ENCODE data around the gene FBXW5. TPM values are rescaled to one million over a fixed set of nuclear protein-coding genes. Genes with fewer than 3 reads are reported as not detected.

FBXW5 gene
- total RNA-seq (ENCODE audit: unreplicated experiment) = 100.0 TPM
- long read RNA-seq, transcript FBXW5-201 (9 exons, 2,274 nt) = major isoform, 63 of 109 reads
- long read RNA-seq, partial matches to known transcripts = 26 of 109 reads
- long read RNA-seq, other reads (novel, unspliced or antisense) = 19 of 109 reads

- H3K4me3 Mint-ChIP-seq (ENCODE audit: unreplicated experiment) = peak within 1 kb of the TSS; percentile 88
- H3K27ac Mint-ChIP-seq (ENCODE audit: unreplicated experiment) = no peak within 1 kb of the TSS
- no peaks in the 10 kb centered on the region for H3K4me1 Mint-ChIP-seq (ENCODE audit: unreplicated experiment)
- no peaks in the 10 kb centered on the region for H3K9me3 Mint-ChIP-seq (ENCODE audit: unreplicated experiment)
- DNase-seq (ENCODE audit: low spot score) = peak; percentile 97
- H3K36me3 Mint-ChIP-seq (ENCODE audit: low read depth, unreplicated experiment) = peaks cover 3% of the 10 kb centered on the region
- peak; percentile 99 for TF ChIP-seq CTCF (IDR thresholded peaks at IDR 0.05; ENCODE audit: unreplicated experiment)
- H3K27me3 Mint-ChIP-seq (ENCODE audit: unreplicated experiment) = peaks cover 6% of the 10 kb centered on the region
These were observed at the start of gene FBXW5, which contains the start of gene C8G for GRCh38 chr9:136944519-136945332. TSS of gene FBXW5 (minus strand) at chr9:136944738. CDS start at chr9:136944083, 655 bp downstream. TSS of gene C8G (plus strand) at chr9:136945243. CDS start at chr9:136945321, 78 bp downstream.

DNA sequence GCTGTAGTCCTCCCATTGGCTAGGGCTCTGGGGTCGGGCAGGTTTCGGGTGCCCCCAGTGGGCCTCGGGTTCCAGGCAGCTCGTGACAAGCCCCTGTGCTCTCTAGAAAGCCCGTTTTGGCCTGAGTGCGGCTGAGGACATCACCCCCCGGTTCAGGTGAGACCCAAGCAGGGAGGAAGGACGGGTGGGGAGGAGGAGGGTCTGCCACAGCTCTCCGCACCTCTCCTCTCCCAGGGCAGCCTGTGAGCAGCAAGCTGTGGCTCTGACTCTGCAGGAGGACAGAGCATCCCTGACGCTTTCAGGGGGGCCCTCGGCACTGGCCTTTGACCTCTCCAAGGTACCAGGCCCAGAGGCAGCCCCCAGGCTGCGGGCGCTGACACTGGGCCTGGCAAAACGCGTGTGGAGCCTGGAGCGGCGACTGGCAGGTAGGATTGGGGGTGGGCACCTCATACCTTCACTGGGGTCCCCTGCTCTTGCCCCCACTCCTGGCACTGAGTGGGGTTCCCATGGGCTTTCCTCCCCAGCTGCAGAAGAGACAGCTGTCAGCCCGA, 48.4 kb upstream of the FBXW5 start:
- no peak for TF ChIP-seq CTCF (IDR thresholded peaks at IDR 0.05; ENCODE audit: unreplicated experiment)
- DNase-seq (ENCODE audit: low spot score) = no peak
- peaks cover 12% of the 10 kb centered on the region for H3K27me3 Mint-ChIP-seq (ENCODE audit: unreplicated experiment)
- no peak overlapping the region for H3K4me3 Mint-ChIP-seq (ENCODE audit: unreplicated experiment)
- peak overlapping the region; percentile 24 for H3K27ac Mint-ChIP-seq (ENCODE audit: unreplicated experiment)
- H3K9me3 Mint-ChIP-seq (ENCODE audit: unreplicated experiment) = no peaks in the 10 kb centered on the region
- H3K36me3 Mint-ChIP-seq (ENCODE audit: low read depth, unreplicated experiment) = peaks cover 12% of the 10 kb centered on the region
- H3K4me1 Mint-ChIP-seq (ENCODE audit: unreplicated experiment) = peaks cover 4% of the 10 kb centered on the region

- Mint-ChIP-seq H3K4me3 (ENCODE audit: unreplicated experiment) (no peak within 1 kb of the TSS), H3K27ac (ENCODE audit: unreplicated experiment) (peak within 1 kb of the TSS; percentile 24), H3K27me3 (ENCODE audit: unreplicated experiment) (peaks cover 9% of the 10 kb centered on the region), H3K9me3 (ENCODE audit: unreplicated experiment) (no peaks in the 10 kb centered on the region), H3K36me3 (ENCODE audit: low read depth, unreplicated experiment) (peaks cover 9% of the 10 kb centered on the region), H3K4me1 (ENCODE audit: unreplicated experiment) (no peaks in the 10 kb centered on the region)
- DNase-seq (ENCODE audit: low spot score) = peak; percentile 90
- no peak for TF ChIP-seq CTCF (IDR thresholded peaks at IDR 0.05; ENCODE audit: unreplicated experiment)
These were observed 47.7 kb upstream of the FBXW5 start, which contains the start of gene PAXX for GRCh38 chr9:136991993-136992818. TSS of gene PAXX (plus strand) at chr9:136992422. CDS start at chr9:136992444, 22 bp downstream.

DNA sequence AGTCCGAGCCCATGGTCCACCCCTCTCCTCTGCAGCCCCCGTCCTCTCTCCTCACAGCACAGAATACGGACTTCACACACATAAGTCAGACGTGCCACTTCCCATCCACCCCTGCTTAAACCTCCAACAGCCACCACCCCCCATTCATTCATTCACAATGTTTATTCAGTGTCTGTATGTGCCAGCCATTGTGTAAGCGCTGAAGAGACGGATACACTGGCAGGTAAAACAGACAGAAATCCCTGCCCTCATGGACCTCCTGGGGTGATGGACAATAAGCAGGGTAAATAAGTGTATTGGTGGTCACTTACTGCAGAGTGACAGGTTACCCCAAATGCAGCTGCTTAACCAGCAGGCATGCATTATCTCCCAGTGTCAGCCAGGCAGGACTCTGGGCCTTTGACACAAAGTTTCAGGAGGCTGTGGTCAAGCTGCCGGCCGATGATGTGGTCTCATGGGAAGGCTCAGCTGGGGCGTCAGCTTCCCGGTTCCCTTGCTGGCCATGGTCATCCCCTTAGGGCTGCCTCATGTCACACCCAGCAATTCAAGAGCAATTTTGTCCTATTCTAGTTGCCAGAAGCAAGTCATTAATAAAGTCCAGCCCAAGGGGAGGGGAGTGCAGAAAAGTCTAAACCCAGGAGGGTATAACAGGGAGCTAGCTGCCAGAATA, 45.8 kb upstream of the FBXW5 start:
- no peak for TF ChIP-seq CTCF (IDR thresholded peaks at IDR 0.05; ENCODE audit: unreplicated experiment)
- Mint-ChIP-seq H3K27me3 (ENCODE audit: unreplicated experiment) (peaks cover 13% of the 10 kb centered on the region), H3K4me1 (ENCODE audit: unreplicated experiment) (no peaks in the 10 kb centered on the region), H3K4me3 (ENCODE audit: unreplicated experiment) (peak overlapping the region; percentile 22), H3K27ac (ENCODE audit: unreplicated experiment) (no peak overlapping the region), H3K9me3 (ENCODE audit: unreplicated experiment) (no peaks in the 10 kb centered on the region), H3K36me3 (ENCODE audit: low read depth, unreplicated experiment) (peaks cover 9% of the 10 kb centered on the region)
- DNase-seq (ENCODE audit: low spot score) = no peak
